HEK293 (cell line): Measurements from ENCODE around the gene TUBG2.
A peak's percentile ranks its signal among the peaks of the same experiment; 100 is the strongest.

Source experiments
- FEZF1 ChIP-seq: fragments of 450-650 bp; formaldehyde crosslinking; IDR thresholded peaks from 2 replicates; pipeline ENCODE4 v1.5.1; 2016; ENCODE audit warnings: missing biosample characterization, missing genetic modification characterization
- KLF1 ChIP-seq: fragments of 450-650 bp; formaldehyde crosslinking; IDR thresholded peaks from 2 replicates; pipeline ENCODE4 v1.5.1; 2016; ENCODE audit warnings: missing biosample characterization, missing genetic modification characterization
- KLF17 ChIP-seq: fragments of 450-650 bp; formaldehyde crosslinking; IDR thresholded peaks from 2 replicates; pipeline ENCODE4 v1.5.1; 2016; ENCODE audit warnings: missing biosample characterization, missing genetic modification characterization
- KLF8 ChIP-seq: fragments of 450-650 bp; formaldehyde crosslinking; IDR thresholded peaks from 2 replicates; pipeline ENCODE4 v1.5.1; 2016; ENCODE audit warnings: missing biosample characterization, missing genetic modification characterization
- KLF9 ChIP-seq: fragments of 450-650 bp; formaldehyde crosslinking; IDR thresholded peaks from 2 replicates; pipeline ENCODE4 v1.5.1; 2016; ENCODE audit warnings: missing biosample characterization, missing genetic modification characterization, low read depth
- OSR2 ChIP-seq: fragments of 450-650 bp; formaldehyde crosslinking; IDR thresholded peaks from 2 replicates; pipeline ENCODE4 v1.5.1; 2016; ENCODE audit warnings: missing biosample characterization, missing genetic modification characterization
- PATZ1 ChIP-seq: fragments of 450-650 bp; formaldehyde crosslinking; IDR thresholded peaks from 2 replicates; pipeline ENCODE4 v1.5.1; 2016; ENCODE audit warnings: missing biosample characterization, missing genetic modification characterization
- PRDM1 ChIP-seq: fragments of 450-650 bp; formaldehyde crosslinking; IDR thresholded peaks from 2 replicates; pipeline ENCODE4; 2016; ENCODE audit warnings: missing biosample characterization, missing genetic modification characterization
- PRDM10 ChIP-seq: fragments of 450-650 bp; formaldehyde crosslinking; IDR thresholded peaks from 2 replicates; pipeline ENCODE4 v1.5.1; 2016; ENCODE audit warnings: missing biosample characterization, missing genetic modification characterization
- SP2 ChIP-seq: fragments of 450-650 bp; formaldehyde crosslinking; IDR thresholded peaks from 2 replicates; pipeline ENCODE4 v1.5.1; 2016; ENCODE audit warnings: missing biosample characterization, missing genetic modification characterization
- SP7 ChIP-seq: fragments of 450-650 bp; formaldehyde crosslinking; IDR thresholded peaks from 2 replicates; pipeline ENCODE4 v1.5.1; 2016; ENCODE audit warnings: missing biosample characterization, missing genetic modification characterization
- WT1 ChIP-seq: fragments of 450-650 bp; formaldehyde crosslinking; IDR thresholded peaks from 2 replicates; pipeline ENCODE4 v1.5.1; 2016; ENCODE audit warnings: missing biosample characterization, missing genetic modification characterization
- ZBTB21 ChIP-seq: fragments of 450-650 bp; formaldehyde crosslinking; IDR thresholded peaks from 2 replicates; pipeline ENCODE4 v1.5.1; 2017; ENCODE audit warnings: missing biosample characterization, missing genetic modification characterization
- ZBTB26 ChIP-seq: fragments of 450-650 bp; formaldehyde crosslinking; optimal IDR thresholded peaks from 2 replicates; pipeline ENCODE3; 2016; ENCODE audit warnings: missing biosample characterization, mild to moderate bottlenecking, missing genetic modification characterization
- ZEB2 ChIP-seq: fragments of 450-650 bp; formaldehyde crosslinking; IDR thresholded peaks from 2 replicates; pipeline ENCODE4 v1.5.1; 2016; ENCODE audit warnings: missing biosample characterization, missing genetic modification characterization
- ZFP3 ChIP-seq: fragments of 450-650 bp; formaldehyde crosslinking; IDR thresholded peaks from 2 replicates; pipeline ENCODE4 v1.5.1; 2016; ENCODE audit warnings: low read depth, missing biosample characterization, missing genetic modification characterization
- ZNF114 ChIP-seq: fragments of 450-650 bp; formaldehyde crosslinking; IDR thresholded peaks from 2 replicates; pipeline ENCODE4 v1.5.0; 2017; ENCODE audit warnings: missing biosample characterization, missing genetic modification characterization
- ZNF214 ChIP-seq: fragments of 450-650 bp; formaldehyde crosslinking; IDR thresholded peaks from 2 replicates; pipeline ENCODE4 v1.5.1; 2017; ENCODE audit warnings: missing biosample characterization, mild to moderate bottlenecking, missing genetic modification characterization, borderline replicate concordance
- ZNF221 ChIP-seq: fragments of 450-650 bp; formaldehyde crosslinking; IDR thresholded peaks from 2 replicates; pipeline ENCODE4 v1.5.1; 2017; ENCODE audit warnings: missing biosample characterization, missing genetic modification characterization, borderline replicate concordance
- ZNF335 ChIP-seq: fragments of 450-650 bp; formaldehyde crosslinking; conservative IDR thresholded peaks from 2 replicates; pipeline ENCODE4 v1.5.1; 2016; ENCODE audit warnings: missing biosample characterization, missing genetic modification characterization
- ZNF394 ChIP-seq: fragments of 450-650 bp; formaldehyde crosslinking; IDR thresholded peaks from 2 replicates; pipeline ENCODE4 v1.5.1; 2016; ENCODE audit warnings: missing biosample characterization, missing genetic modification characterization, mild to moderate bottlenecking, moderate library complexity, borderline replicate concordance
- ZNF433 ChIP-seq: fragments of 450-650 bp; formaldehyde crosslinking; IDR thresholded peaks from 2 replicates; pipeline ENCODE4 v1.5.1; 2016; ENCODE audit warnings: missing biosample characterization, missing genetic modification characterization, low read depth
- ZNF548 ChIP-seq: fragments of 450-650 bp; formaldehyde crosslinking; IDR thresholded peaks from 2 replicates; pipeline ENCODE4 v1.5.1; 2016; ENCODE audit warnings: missing biosample characterization, missing genetic modification characterization
- ZNF561 ChIP-seq: fragments of 450-650 bp; IDR thresholded peaks from 2 replicates; pipeline ENCODE4 v1.5.1; 2018; ENCODE audit warnings: missing biosample characterization, missing genetic modification characterization, borderline replicate concordance
- ZNF580 ChIP-seq: fragments of 450-650 bp; formaldehyde crosslinking; IDR thresholded peaks from 2 replicates; pipeline ENCODE4 v1.5.1; 2016; ENCODE audit warnings: missing biosample characterization, missing genetic modification characterization
- ZNF596 ChIP-seq: fragments of 450-650 bp; IDR thresholded peaks from 2 replicates; pipeline ENCODE4 v1.5.0; 2018; ENCODE audit warnings: missing biosample characterization, mild to moderate bottlenecking, missing genetic modification characterization, moderate library complexity
- ZNF629 ChIP-seq: fragments of 450-650 bp; formaldehyde crosslinking; IDR thresholded peaks from 2 replicates; pipeline ENCODE4 v1.5.1; 2017; ENCODE audit warnings: missing biosample characterization, missing genetic modification characterization
- ZNF692 ChIP-seq: fragments of 450-650 bp; formaldehyde crosslinking; IDR thresholded peaks from 2 replicates; pipeline ENCODE4 v1.5.1; 2016; ENCODE audit warnings: missing biosample characterization, missing genetic modification characterization
- ZSCAN16 ChIP-seq: fragments of 450-650 bp; formaldehyde crosslinking; IDR thresholded peaks from 2 replicates; pipeline ENCODE4 v1.5.1; 2016; ENCODE audit warnings: missing biosample characterization, missing genetic modification characterization

The TUBG2 gene

GRCh38 chr17:42681976-42682721 lies 23.1 kb downstream of the TUBG2 start, which contains the start of gene CNTNAP1 (continued):
- TF ChIP-seq PRDM10 (tag by site-specific recombination) (peak; percentile 82), ZNF596 (tag by site-specific recombination) (peak; percentile 98), ZFP3 (tag by site-specific recombination) (no peak), KLF1 (peak; percentile 59), ZSCAN16 (tag by site-specific recombination) (no peak), ZNF629 (peak; percentile 69; the same call in 1 of the 2 replicates), FEZF1 (peak; percentile 55), ZNF114 (tag by site-specific recombination) (no peak), OSR2 (0 out of 2 replicates have a peak, but pooled peaks have one; percentile 29), SP7 (tag by site-specific recombination) (peak; percentile 79), ZNF561 (peak; percentile 14; the same call in 1 of the 2 replicates), ZNF394 (tag by site-specific recombination) (peak; percentile 67; the same call in 1 of the 2 replicates), ZNF221 (tag by site-specific recombination) (no peak), PATZ1 (peak; percentile 95), ZBTB21 (tag by site-specific recombination) (peak; percentile 27; the same call in 1 of the 2 replicates), ZNF433 (no peak), ZNF335 (tag by site-specific recombination) (peak; percentile 91), KLF17 (tag by site-specific recombination) (peak; percentile 90), ZNF692 (tag by site-specific recombination) (peak; percentile 78; the same call in 1 of the 2 replicates), ZNF580 (tag by site-specific recombination) (peak; percentile 74), ZBTB26 (peak; percentile 95), KLF9 (tag by site-specific recombination) (peak; percentile 52; the same call in 1 of the 2 replicates), ZNF214 (tag by site-specific recombination) (no peak), PRDM1 (tag by site-specific recombination) (peak; percentile 94), KLF8 (peak; percentile 62), SP2 (tag by site-specific recombination) (peak; percentile 33), WT1 (peak; percentile 59; the same call in 1 of the 2 replicates), ZNF548 (no peak), ZEB2 (tag by site-specific recombination) (peak; percentile 78; the same call in 1 of the 2 replicates)
